ENCODE results near the gene HYOU1.
"Not testable (repeated sequence)": the region's sequence is repeated elsewhere in the genome, so short reads cannot be mapped to it uniquely, and the experiment has no call there.

Gene HYOU1

DNA sequence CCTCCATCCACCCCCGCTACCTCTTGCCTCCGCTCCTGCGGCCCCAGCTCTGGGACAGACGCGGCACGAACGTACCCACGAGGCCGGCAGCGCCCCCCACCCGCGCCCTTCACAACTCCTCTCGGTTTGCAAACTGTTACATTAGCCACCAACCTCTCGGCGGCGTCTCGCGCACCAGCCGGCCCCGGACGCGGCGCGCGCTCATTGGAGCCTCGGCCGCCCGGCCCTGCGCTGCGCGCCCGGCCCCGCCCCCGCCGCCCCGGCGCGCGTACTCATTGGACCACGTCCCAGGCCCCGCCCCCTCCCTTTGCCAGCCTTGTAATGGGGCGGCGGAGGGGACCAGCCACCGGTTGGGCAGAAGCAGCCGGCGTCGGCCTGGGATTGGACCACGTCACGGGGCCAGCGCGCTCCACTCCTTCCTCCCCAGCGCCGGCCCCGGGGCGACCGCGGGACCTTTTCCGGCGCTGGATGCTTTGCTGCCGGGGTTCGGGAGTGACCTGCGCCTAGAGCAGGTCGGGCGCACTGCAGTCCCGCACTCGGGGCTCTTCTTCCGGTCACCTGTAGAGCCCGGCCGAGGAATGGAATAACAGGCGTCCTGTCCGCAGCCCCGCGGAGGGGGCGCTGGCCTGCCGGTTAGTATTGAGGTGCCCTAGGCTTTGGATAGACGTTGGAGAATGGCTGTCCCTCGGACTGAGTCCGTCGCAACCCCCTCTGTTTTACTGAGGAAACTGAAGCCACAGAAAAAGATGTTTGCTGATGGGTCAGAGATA, at the start of gene HYOU1:
TSS of gene HYOU1 (minus strand) at position 206 of the 770 bp plus-strand sequence. CDS start 1,045 bp downstream, outside the sequence.
- DNase-seq (ENCODE audit: low spot score), result peak; percentile 97

GRCh38 chr11:119103793-119104192, 46.8 kb upstream of the HYOU1 start:
- no peak for DNase-seq (ENCODE audit: low spot score)

DNA sequence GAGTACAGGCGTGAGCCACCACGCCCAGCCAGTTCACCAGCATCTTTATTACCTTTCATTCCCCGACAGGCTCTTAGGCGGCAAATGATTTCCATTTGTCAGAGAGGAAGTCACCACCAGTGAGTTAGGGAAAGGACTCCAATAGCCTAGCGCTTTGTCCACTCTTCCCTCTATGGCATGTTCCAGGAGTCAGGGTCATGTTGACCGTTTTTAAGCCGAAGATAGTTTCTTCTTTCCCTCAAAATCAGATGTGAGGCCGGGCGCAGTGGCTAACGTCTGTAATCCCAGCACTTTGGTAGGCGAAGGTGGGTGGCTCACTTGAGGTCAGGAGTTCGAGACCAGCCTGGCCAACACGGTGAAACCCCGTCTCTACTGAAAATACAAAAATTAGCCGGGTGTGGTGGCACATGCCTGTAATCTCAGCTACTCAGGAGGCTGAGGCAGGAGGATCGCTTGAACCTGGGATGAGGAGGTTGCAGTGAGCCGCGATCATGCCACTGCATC, 46.2 kb upstream of the HYOU1 start:
- not testable (repeated sequence) for DNase-seq (ENCODE audit: low spot score)

GRCh38 chr11:119101759-119102423, 44.9 kb upstream of the HYOU1 start, which contains the start of gene DPAGT1:
DPAGT1 (minus strand) TSS chr11:119101853; CDS start chr11:119101655, 198 bp downstream.
- DNase-seq (ENCODE audit: low spot score), result peak; percentile 99

- DNase-seq (ENCODE audit: low spot score), result no peak
Measured at GRCh38 chr11:119100994-119101758, 44.2 kb upstream of the HYOU1 start.

DNA sequence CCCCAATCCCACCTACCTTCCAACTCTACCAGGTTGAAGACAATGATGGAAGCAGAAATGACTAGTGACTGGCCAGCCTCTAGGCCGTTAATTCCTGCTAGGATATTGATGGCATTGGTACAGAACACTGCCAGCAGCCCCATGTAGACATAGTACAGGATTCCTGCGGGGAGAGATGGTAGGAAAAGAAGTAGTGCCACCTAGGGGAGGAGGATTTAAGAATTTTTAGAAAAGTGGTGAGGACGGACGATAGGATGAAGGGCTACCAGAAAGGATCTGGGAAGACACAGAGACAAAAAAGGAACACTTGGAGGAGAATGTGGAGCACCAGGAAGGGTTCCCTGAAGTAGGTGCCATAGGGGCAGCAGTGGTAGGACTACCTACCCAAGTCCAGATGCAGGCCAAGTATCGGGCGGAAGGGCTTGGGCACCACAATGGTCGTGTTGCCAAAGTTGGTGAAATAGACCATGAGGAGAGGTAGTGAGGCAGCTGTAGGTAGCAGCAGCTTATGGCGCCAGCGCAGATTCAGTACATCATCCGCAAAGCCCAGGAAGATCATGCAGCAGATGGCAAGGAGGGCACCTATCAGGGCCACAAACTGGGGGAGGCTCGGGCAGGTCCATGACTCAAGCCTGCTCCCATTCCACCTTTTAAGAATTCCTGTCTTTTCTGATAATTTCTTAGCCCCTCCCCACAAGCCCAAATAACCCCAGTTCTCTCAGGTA, 43.4 kb upstream of the HYOU1 start:
- DNase-seq (ENCODE audit: low spot score), result peak; percentile 80

DNA sequence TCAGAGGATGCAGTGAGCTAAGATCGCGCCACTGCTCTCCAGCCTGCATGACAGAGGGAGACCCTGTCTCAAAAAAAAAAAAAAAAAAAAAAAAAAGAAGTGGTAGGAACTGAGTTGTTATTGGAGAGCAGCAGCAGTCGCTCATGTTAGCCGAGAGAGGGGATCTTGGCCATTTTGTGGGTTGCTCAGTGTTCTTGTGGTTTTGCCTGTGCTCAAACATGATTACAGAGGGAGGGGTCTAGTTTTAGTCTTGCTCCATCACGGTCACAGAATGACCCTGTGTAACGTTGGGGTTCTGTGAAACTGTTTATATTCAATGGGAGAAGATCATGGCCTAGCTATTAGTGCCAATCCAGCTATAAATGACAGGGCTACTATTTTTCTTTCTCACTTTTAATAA, 42.7 kb upstream of the HYOU1 start:
- no peak for DNase-seq (ENCODE audit: low spot score)

DNA sequence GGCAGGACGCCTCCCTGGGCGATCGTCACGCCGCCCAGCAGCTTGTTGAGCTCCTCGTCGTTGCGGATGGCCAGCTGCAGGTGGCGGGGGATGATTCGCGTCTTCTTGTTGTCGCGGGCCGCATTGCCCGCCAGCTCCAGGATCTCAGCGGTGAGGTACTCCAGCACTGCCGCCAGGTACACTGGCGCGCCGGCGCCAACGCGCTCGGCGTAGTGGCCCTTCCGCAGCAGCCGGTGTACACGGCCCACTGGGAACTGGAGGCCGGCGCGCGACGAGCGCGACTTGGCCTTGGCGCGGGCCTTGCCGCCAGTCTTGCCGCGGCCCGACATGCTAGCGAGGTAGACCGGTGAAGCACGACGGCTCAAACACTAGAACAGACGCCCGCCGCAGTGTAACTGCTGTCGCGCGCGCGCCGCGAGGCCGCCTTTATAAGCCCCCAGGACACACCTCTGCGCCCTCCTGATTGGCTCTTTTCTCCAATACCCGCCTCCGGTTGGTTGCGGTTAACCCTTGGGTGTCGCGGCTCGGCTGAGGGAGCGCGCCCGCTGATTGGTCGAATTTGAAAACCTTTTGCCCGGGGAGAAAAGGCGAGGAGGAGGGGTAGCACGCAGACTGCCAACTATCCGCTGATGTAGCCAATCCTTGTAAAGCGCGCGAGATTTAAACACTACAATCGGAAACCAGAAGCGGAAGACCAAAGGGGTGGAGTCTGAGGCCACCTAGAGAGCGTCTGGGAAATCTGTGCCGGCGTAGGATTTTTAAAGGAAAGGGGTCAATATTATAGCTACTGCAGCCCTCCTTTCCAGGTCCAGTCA, 38.3 kb upstream of the HYOU1 start:
- DNase-seq (ENCODE audit: low spot score), result peak; percentile 99

- DNase-seq (ENCODE audit: low spot score), result peak; percentile 77
Measured at GRCh38 chr11:119094816-119095065, 37.7 kb upstream of the HYOU1 start.

GRCh38 chr11:119093942-119094815, 37.2 kb upstream of the HYOU1 start:
- no peak for DNase-seq (ENCODE audit: low spot score)

- DNase-seq (ENCODE audit: low spot score), result no peak
Measured at GRCh38 chr11:119092880-119093842, 36.2 kb upstream of the HYOU1 start.

DNA sequence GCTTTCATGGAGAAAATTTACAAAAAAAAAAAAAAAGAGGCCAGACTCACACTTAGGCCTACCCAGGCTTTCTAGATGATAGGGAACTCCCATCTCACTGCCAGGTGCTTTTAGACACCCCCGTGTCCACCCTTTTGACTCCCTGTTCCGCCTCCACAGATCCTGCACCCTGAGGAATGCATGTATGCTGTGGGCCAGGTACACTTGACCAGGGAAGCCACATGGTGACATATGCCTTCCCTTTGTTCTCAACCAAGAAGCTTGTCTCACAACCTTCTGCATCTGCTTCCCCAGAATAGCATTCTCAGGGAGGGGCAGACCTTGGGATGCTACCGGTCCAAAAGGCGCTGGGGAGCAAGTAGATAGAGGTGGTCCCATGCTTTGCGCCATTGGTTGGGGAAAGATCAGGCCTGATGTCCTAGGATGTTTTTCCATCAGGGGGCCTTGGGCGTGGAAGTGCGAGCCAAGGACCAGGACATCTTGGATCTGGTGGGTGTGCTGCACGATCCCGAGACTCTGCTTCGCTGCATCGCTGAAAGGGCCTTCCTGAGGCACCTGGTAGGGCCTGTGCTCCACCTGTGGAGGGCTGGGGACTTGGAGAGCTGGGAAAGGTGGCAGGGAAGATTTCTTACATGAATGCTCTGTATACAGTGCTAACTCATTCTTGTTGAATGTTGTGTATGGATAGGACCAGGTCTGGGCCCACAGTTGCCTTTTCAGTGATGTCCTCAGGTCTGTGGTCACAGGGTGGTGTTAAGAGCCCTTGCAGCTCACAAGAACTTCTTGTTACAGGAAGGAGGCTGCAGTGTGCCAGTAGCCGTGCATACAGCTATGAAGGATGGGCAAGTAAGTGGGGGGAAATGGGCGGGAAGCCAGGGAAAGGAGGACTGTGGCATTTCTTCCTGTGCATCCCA, 35.2 kb upstream of the HYOU1 start:
- DNase-seq (ENCODE audit: low spot score), result no peak

- no peak for DNase-seq (ENCODE audit: low spot score)
Measured at GRCh38 chr11:119091178-119091577, 34.2 kb upstream of the HYOU1 start.

DNA sequence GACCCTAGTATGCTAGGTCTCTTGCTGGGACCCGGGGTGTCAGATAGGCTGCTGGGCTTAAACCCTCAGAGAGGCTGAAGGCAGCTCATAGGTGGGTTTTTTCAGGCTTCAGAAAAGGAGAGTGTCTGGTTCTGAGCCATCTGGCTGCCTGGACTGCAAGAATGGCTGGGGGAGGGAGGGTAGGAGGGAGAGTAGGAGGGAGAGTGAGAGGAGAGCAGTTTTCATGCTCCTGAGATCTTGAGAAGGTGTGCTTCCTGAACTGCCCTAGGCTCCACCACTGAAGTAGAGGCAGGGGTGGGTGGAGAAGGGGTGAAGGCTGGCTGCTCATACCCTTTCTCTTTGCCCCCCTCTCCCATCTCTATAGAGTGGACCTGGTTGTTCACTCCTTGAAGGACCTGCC, 32.3 kb upstream of the HYOU1 start:
- DNase-seq (ENCODE audit: low spot score), result no peak

DNA sequence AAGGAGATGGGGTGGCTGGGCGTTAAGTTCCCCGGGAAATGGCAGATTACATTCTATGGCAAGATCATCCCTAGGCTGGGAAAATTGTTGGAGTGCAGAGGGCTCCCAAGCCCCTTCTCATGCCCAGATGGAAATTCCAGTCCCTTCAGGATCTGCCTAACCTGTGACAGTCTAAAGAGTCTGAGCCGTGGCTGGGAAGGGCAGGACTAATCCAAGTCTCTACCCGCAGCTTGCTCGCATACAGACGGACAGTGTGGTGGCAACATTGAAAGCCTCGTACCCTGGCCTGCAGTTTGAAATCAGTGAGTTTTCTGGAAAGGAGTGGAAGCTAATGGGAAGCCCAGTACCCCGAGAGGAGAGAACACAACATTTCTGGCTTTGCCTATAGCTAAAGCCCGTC, 31.4 kb upstream of the HYOU1 start:
- DNase-seq (ENCODE audit: low spot score), result no peak

DNA sequence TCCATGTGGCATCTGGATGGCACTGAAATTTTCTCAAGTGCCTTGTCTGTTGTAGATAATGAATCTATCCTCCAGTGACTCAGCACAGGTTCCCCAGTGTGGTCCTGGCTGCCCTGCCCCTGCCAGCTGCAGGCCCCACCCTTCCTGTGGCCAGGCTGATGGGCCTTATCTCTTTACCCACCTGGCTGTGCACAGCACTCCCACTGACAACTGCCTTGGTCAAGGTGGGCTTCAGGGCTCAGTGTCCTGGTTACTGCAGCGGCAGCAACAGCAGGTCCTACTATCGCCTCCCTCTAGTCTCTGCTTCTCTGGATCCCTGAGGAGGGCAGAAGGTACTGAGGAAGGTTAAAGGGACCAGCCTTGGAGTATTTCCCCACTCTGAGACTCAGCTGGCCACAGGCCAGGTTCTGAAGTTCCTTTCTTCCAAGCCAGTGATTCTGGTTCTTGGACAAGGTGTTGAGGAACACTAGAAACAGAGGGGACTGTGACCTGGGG, 30.8 kb upstream of the HYOU1 start:
- DNase-seq (ENCODE audit: low spot score), result peak; percentile 72

DNA sequence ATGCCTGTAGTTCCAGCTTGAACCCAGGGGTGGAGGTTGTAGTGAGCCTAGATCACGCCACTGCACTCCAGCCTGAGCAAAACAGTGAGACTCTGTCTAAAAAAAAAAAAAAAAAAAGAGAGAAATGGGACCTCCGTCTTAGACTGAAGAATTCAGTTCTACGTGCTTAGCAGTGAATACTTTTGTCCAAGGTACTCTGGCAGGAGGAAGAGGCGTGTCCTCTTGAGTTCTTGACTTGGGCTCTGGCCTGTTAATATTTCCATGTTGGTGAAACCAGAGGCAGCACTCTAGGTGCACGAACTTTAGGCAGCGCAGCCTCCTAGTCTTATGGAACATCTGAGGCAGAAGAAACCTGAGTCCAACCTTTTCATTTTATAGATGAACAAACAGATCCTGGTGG, 30.1 kb upstream of the HYOU1 start:
- DNase-seq (ENCODE audit: low spot score), result no peak

DNA sequence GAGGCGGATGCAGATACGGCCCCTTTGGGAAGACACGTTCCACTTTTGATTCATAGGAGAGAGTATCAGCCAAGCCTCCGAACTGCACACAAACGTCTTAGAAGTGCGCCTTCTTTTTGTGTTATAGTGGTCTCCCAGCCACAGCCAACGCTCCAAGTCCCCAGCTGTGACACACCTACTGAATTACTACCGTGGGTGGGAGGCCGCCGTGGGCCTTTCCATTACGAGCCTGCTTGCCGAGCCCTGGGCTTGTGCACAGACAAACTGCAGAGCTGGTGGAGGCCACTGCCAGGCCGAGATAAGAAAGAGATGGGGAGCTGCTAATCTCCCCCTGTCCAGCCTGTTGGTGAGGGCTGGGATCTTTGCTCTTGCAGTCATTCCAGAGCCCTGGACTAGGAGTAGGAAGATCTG, 28.4 kb upstream of the HYOU1 start:
- DNase-seq (ENCODE audit: low spot score), result no peak

Data from SW480 (cell line).